HEK293 (cell line): ENCODE results near the gene ARG1.

Source experiments
- CTCF ChIA-PET: fragments of 350-600 bp; formaldehyde crosslinking; extraction: SDS; loops from one replicate; lab custom pipeline; 2021; ENCODE audit warnings: antibody characterized with exemption; lab: Yijun Ruan, JAX
- POLR2A ChIA-PET: fragments of 300-600 bp; formaldehyde crosslinking; extraction: SDS; loops from one replicate; lab custom pipeline; 2020; ENCODE audit warnings: antibody characterized with exemption, inconsistent platforms; lab: Yijun Ruan, JAX
- H3K27ac ChIP-seq: fragments of 200-500 bp; sonication (Bioruptor generic); 2 replicates; pipeline ENCODE4 v1.5.1; 2014; ENCODE audit warnings: low read depth, low read length, control low read depth, inconsistent platforms; ENCODE audit errors: extremely low read depth
- H3K36me3 ChIP-seq, 2 experiments: fragments of 200-500 bp in 1 of 2; sonication (Bioruptor generic) in 1 of 2; 1 replicate in 1 of 2; 2 replicates in 1 of 2; pipeline ENCODE4 v1.5.1; 2014 to 2017; ENCODE audit warnings: inconsistent platforms in 2 of 2, low read length in 2 of 2; ENCODE audit not compliant: control insufficient read depth in 2 of 2, insufficient read depth in 1 of 2
- H3K4me1 ChIP-seq: fragments of 200-500 bp; sonication (Bioruptor generic); 2 replicates; pipeline ENCODE4 v1.5.1; 2014; ENCODE audit warnings: mild to moderate bottlenecking, low read length, inconsistent platforms; ENCODE audit not compliant: control insufficient read depth, insufficient read depth
- H3K4me3 ChIP-seq: 2 replicates; pipeline ENCODE4 v1.5.1; 2011; ENCODE audit warnings: low read depth, mild to moderate bottlenecking, control low read depth, low read length, moderate library complexity
- H3K9me3 ChIP-seq: fragments of 200-500 bp; sonication (Bioruptor generic); 2 replicates; pipeline ENCODE4 v1.5.1; 2014; ENCODE audit warnings: low read depth, low read length, inconsistent platforms; ENCODE audit not compliant: control insufficient read depth, insufficient read depth
- GFI1B ChIP-seq: fragments of 450-650 bp; formaldehyde crosslinking; IDR thresholded peaks from 2 replicates; pipeline ENCODE4 v1.5.1; 2016; ENCODE audit warnings: missing biosample characterization, missing genetic modification characterization
- HOXC10 ChIP-seq: sonication (generic); formaldehyde crosslinking; IDR thresholded peaks from 2 replicates; pipeline ENCODE4 v1.8.1; 2023; ENCODE audit warnings: mild to moderate bottlenecking, missing genetic modification reagents
- SP3 ChIP-seq: fragments of 450-650 bp; formaldehyde crosslinking; IDR thresholded peaks from 2 replicates; pipeline ENCODE4 v1.5.1; 2016; ENCODE audit warnings: missing biosample characterization, missing genetic modification characterization
- TCF7L2 ChIP-seq: IDR thresholded peaks from 2 replicates; pipeline ENCODE4 v1.6.1; 2011; ENCODE audit warnings: low read depth, mild to moderate bottlenecking, inconsistent platforms, low read length, moderate library complexity, borderline replicate concordance
- ZBTB1 ChIP-seq: fragments of 450-650 bp; formaldehyde crosslinking; IDR thresholded peaks from 2 replicates; pipeline ENCODE4 v1.5.1; 2016; ENCODE audit warnings: missing biosample characterization, missing genetic modification characterization
- ZEB2 ChIP-seq: fragments of 450-650 bp; formaldehyde crosslinking; IDR thresholded peaks from 2 replicates; pipeline ENCODE4 v1.5.1; 2016; ENCODE audit warnings: missing biosample characterization, missing genetic modification characterization
- ZFP41 ChIP-seq: fragments of 450-650 bp; formaldehyde crosslinking; IDR thresholded peaks from 2 replicates; pipeline ENCODE4 v1.5.1; 2016; ENCODE audit warnings: missing biosample characterization, missing genetic modification characterization, borderline replicate concordance
- ZFP69B ChIP-seq: fragments of 450-650 bp; formaldehyde crosslinking; IDR thresholded peaks from 2 replicates; pipeline ENCODE4 v1.5.1; 2016; ENCODE audit warnings: missing biosample characterization, missing genetic modification characterization
- ZIC2 ChIP-seq: fragments of 450-650 bp; formaldehyde crosslinking; IDR thresholded peaks from 2 replicates; pipeline ENCODE4 v1.5.1; 2016; ENCODE audit warnings: missing biosample characterization, missing genetic modification characterization
- ZNF133 ChIP-seq: fragments of 450-650 bp; formaldehyde crosslinking; IDR thresholded peaks from 2 replicates; pipeline ENCODE4 v1.5.1; 2016; ENCODE audit warnings: missing biosample characterization, missing genetic modification characterization
- ZNF138 ChIP-seq: fragments of 450-650 bp; formaldehyde crosslinking; IDR thresholded peaks from 2 replicates; pipeline ENCODE4 v1.5.1; 2016; ENCODE audit warnings: missing biosample characterization, missing genetic modification characterization, borderline replicate concordance
- ZNF404 ChIP-seq: fragments of 450-650 bp; formaldehyde crosslinking; IDR thresholded peaks from 2 replicates; pipeline ENCODE4 v1.5.1; 2017; ENCODE audit warnings: missing biosample characterization, missing genetic modification characterization
- ZNF529 ChIP-seq: fragments of 450-650 bp; formaldehyde crosslinking; IDR thresholded peaks from 2 replicates; pipeline ENCODE4 v1.5.1; 2017; ENCODE audit warnings: missing genetic modification characterization, missing biosample characterization; ENCODE audit not compliant: insufficient replicate concordance
- ZNF560 ChIP-seq: fragments of 450-650 bp; formaldehyde crosslinking; IDR thresholded peaks from 2 replicates; pipeline ENCODE4 v1.5.1; 2017; ENCODE audit warnings: missing biosample characterization, missing genetic modification characterization, borderline replicate concordance
- ZNF561 ChIP-seq: fragments of 450-650 bp; IDR thresholded peaks from 2 replicates; pipeline ENCODE4 v1.5.1; 2018; ENCODE audit warnings: missing biosample characterization, missing genetic modification characterization, borderline replicate concordance
- ZNF768 ChIP-seq: fragments of 450-650 bp; formaldehyde crosslinking; IDR thresholded peaks from 2 replicates; pipeline ENCODE4 v1.5.1; 2018; ENCODE audit warnings: missing biosample characterization, mild to moderate bottlenecking, missing genetic modification characterization
- TF ChIP-seq, protein P1 (sequence below): fragments of 450-650 bp; formaldehyde crosslinking; IDR thresholded peaks from 2 replicates; pipeline ENCODE4; 2016; ENCODE audit warnings: missing biosample characterization, missing genetic modification characterization
- TF ChIP-seq, protein P2 (sequence below): fragments of 450-650 bp; formaldehyde crosslinking; IDR thresholded peaks from 2 replicates; pipeline ENCODE4 v1.5.1; 2016; ENCODE audit warnings: missing biosample characterization, missing genetic modification characterization
- TF ChIP-seq, protein P3 (sequence below): fragments of 450-650 bp; formaldehyde crosslinking; IDR thresholded peaks from 2 replicates; pipeline ENCODE4 v1.5.1; 2016; ENCODE audit warnings: missing biosample characterization, missing genetic modification characterization
- TF ChIP-seq, protein P4 (sequence below): fragments of 450-650 bp; formaldehyde crosslinking; IDR thresholded peaks from 2 replicates; pipeline ENCODE4 v1.5.1; 2017; ENCODE audit warnings: missing biosample characterization, missing genetic modification characterization
- TF ChIP-seq, protein P5 (sequence below): fragments of 450-650 bp; formaldehyde crosslinking; IDR thresholded peaks from 2 replicates; pipeline ENCODE4 v1.5.1; 2017; ENCODE audit warnings: missing biosample characterization, missing genetic modification characterization
- TF ChIP-seq, protein P6 (sequence below): fragments of 450-650 bp; formaldehyde crosslinking; IDR thresholded peaks from 2 replicates; pipeline ENCODE4 v1.5.1; 2016; ENCODE audit warnings: missing biosample characterization, missing genetic modification characterization, borderline replicate concordance

ARG1 gene

DNA sequence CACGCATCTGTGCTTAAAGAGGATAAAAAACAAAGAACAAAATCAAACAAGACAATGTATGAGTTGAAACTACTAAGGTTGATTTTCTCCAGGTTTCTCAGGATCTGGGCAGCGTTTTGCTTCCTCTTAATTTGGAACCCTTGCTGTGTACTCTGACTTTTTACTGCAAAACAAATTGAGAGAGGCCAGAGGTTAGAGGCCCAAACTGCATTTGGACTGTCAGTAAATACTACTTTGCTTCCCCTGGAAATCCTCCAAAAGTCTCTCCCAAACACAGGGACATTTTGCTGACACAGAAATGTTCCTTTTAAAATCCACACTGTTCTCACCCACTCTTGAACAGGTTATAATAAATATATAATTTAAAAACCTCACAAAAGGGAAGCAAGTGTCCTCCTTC, 1.1 kb downstream of the ARG1 start (continued):
- no peak for TF ChIP-seq ZFP41 (tag by site-specific recombination)
- TF ChIP-seq, protein P1, sequence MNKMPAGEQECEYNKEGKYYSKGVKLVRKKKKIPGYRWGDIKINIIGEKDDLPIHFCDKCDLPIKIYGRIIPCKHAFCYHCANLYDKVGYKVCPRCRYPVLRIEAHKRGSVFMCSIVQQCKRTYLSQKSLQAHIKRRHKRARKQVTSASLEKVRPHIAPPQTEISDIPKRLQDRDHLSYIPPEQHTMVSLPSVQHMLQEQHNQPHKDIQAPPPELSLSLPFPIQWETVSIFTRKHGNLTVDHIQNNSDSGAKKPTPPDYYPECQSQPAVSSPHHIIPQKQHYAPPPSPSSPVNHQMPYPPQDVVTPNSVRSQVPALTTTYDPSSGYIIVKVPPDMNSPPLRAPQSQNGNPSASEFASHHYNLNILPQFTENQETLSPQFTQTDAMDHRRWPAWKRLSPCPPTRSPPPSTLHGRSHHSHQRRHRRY: no peak
- no peak for TF ChIP-seq TCF7L2
- TF ChIP-seq ZNF560: no peak
- TF ChIP-seq ZIC2: no peak

DNA sequence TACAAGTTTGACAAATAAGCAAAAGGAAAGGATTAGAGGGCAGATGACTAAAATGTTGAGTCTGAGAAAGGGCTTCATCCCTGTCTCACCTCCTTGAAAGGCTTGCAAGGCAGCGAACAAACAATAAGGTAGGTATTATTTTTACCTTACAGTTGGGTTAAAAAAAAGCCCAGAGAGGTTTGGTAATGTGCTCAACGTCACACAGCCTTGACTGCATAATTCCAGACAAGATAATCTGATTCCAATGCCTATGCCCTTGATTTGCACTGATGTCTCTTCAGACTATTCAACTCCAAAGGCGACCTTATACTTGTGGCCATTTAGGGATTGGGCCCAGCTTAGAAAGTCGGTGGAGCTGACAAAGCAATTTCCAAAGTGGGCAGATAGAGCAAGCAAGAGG, 1.7 kb downstream of the ARG1 start:
- POLR2A ChIA-PET: no interaction called here
- CTCF ChIA-PET: no interaction called here
- H3K4me3 ChIP-seq: no peak overlapping the region

DNA sequence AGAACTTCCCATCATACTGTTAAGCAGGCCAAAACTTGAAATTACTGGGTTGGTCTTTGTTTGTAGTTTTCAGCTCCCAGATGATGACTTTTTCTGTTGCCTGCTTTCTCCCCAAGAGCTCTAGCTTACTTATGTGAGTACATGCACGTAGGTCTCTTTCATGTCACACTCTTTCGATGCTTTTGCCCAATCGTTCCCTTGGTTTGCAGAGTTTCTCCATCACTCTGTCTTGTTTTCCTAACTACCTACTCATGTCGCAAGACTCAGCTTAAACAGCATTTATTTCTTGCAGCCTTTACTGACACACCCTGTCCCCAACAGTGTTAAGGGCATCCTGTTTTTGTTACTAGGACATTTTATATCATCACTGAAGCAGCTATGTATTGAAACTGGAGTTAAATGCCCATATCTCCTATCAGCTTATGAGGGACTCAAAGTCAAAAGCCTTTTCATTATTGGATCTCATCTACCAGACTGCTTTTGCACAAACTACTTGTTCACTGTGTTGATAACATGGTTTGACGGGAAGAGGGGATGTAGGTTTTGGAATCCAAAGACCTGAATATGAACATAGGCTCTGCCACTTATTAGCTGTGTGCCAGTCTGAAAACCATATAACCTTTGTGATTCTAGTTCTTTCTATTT, 2.9 kb downstream of the ARG1 start:
- CTCF ChIA-PET: interaction anchor here (0.6 kb wide), 1 partner anchor 705 kb away, joined by 3 read pairs; no protein-coding TSS in a partner anchor
- POLR2A ChIA-PET: no interaction called here
- Histone ChIP-seq H3K9me3 (no peaks in the 10 kb centered on the region), H3K4me3 (no peak overlapping the region), H3K36me3 (peaks cover 14 to 60% of the 10 kb centered on the region in 2 experiments; a peak in 2 of 3 replicates)
- TF ChIP-seq ZNF138 (tag by site-specific recombination): no peak
- no peak for TF ChIP-seq ZEB2 (tag by site-specific recombination)
- no peak for TF ChIP-seq ZFP69B
- TF ChIP-seq, protein P2, sequence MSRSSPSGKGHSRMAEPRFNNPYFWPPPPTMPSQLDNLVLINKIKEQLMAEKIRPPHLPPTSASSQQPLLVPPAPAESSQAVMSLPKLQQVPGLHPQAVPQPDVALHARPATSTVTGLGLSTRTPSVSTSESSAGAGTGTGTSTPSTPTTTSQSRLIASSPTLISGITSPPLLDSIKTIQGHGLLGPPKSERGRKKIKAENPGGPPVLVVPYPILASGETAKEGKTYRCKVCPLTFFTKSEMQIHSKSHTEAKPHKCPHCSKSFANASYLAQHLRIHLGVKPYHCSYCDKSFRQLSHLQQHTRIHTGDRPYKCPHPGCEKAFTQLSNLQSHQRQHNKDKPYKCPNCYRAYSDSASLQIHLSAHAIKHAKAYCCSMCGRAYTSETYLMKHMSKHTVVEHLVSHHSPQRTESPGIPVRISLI (tag by site-specific recombination): no peak
- no peak for TF ChIP-seq ZBTB1 (tag by site-specific recombination)
- TF ChIP-seq, protein P3, sequence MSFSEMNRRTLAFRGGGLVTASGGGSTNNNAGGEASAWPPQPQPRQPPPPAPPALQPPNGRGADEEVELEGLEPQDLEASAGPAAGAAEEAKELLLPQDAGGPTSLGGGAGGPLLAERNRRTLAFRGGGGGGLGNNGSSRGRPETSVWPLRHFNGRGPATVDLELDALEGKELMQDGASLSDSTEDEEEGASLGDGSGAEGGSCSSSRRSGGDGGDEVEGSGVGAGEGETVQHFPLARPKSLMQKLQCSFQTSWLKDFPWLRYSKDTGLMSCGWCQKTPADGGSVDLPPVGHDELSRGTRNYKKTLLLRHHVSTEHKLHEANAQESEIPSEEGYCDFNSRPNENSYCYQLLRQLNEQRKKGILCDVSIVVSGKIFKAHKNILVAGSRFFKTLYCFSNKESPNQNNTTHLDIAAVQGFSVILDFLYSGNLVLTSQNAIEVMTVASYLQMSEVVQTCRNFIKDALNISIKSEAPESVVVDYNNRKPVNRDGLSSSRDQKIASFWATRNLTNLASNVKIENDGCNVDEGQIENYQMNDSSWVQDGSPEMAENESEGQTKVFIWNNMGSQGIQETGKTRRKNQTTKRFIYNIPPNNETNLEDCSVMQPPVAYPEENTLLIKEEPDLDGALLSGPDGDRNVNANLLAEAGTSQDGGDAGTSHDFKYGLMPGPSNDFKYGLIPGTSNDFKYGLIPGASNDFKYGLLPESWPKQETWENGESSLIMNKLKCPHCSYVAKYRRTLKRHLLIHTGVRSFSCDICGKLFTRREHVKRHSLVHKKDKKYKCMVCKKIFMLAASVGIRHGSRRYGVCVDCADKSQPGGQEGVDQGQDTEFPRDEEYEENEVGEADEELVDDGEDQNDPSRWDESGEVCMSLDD (tag by site-specific recombination): no peak
- TF ChIP-seq, protein P4, sequence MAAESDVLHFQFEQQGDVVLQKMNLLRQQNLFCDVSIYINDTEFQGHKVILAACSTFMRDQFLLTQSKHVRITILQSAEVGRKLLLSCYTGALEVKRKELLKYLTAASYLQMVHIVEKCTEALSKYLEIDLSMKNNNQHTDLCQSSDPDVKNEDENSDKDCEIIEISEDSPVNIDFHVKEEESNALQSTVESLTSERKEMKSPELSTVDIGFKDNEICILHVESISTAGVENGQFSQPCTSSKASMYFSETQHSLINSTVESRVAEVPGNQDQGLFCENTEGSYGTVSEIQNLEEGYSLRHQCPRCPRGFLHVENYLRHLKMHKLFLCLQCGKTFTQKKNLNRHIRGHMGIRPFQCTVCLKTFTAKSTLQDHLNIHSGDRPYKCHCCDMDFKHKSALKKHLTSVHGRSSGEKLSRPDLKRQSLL (tag by site-specific recombination): no peak
- no peak for TF ChIP-seq ZNF133
- TF ChIP-seq GFI1B (tag by site-specific recombination): no peak
- TF ChIP-seq, protein P5, sequence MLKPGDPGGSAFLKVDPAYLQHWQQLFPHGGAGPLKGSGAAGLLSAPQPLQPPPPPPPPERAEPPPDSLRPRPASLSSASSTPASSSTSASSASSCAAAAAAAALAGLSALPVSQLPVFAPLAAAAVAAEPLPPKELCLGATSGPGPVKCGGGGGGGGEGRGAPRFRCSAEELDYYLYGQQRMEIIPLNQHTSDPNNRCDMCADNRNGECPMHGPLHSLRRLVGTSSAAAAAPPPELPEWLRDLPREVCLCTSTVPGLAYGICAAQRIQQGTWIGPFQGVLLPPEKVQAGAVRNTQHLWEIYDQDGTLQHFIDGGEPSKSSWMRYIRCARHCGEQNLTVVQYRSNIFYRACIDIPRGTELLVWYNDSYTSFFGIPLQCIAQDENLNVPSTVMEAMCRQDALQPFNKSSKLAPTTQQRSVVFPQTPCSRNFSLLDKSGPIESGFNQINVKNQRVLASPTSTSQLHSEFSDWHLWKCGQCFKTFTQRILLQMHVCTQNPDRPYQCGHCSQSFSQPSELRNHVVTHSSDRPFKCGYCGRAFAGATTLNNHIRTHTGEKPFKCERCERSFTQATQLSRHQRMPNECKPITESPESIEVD (tag by site-specific recombination): no peak
- TF ChIP-seq, protein P6, sequence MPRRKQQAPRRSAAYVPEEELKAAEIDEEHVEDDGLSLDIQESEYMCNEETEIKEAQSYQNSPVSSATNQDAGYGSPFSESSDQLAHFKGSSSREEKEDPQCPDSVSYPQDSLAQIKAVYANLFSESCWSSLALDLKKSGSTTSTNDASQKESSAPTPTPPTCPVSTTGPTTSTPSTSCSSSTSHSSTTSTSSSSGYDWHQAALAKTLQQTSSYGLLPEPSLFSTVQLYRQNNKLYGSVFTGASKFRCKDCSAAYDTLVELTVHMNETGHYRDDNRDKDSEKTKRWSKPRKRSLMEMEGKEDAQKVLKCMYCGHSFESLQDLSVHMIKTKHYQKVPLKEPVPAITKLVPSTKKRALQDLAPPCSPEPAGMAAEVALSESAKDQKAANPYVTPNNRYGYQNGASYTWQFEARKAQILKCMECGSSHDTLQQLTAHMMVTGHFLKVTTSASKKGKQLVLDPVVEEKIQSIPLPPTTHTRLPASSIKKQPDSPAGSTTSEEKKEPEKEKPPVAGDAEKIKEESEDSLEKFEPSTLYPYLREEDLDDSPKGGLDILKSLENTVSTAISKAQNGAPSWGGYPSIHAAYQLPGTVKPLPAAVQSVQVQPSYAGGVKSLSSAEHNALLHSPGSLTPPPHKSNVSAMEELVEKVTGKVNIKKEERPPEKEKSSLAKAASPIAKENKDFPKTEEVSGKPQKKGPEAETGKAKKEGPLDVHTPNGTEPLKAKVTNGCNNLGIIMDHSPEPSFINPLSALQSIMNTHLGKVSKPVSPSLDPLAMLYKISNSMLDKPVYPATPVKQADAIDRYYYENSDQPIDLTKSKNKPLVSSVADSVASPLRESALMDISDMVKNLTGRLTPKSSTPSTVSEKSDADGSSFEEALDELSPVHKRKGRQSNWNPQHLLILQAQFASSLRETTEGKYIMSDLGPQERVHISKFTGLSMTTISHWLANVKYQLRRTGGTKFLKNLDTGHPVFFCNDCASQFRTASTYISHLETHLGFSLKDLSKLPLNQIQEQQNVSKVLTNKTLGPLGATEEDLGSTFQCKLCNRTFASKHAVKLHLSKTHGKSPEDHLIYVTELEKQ (tag by site-specific recombination): no peak
- no peak for TF ChIP-seq ZNF529 (tag by site-specific recombination)
- TF ChIP-seq ZNF404 (tag by site-specific recombination): no peak
- no peak for TF ChIP-seq HOXC10
- TF ChIP-seq, all 188 proteins: peak for 0
- Histone ChIP-seq H3K27ac (no peak overlapping the region), H3K4me1 (0 out of 2 replicates have a peak, but pooled peaks cover 5% of the 10 kb centered on the region)

More for the DNA sequence above, 1.7 kb downstream of the ARG1 start:
- peaks cover 13 to 49% of the 10 kb centered on the region in 2 experiments; a peak in 2 of 3 replicates for H3K36me3 ChIP-seq
- no peaks in the 10 kb centered on the region for H3K9me3 ChIP-seq
- 0 out of 2 replicates have a peak, but pooled peaks cover 5% of the 10 kb centered on the region for H3K4me1 ChIP-seq
- peak; percentile 48; the same call in 1 of the 2 replicates for TF ChIP-seq ZNF768 (tag by site-specific recombination)
- TF ChIP-seq SP3: no peak
- TF ChIP-seq ZNF561 (tag by site-specific recombination): no peak
- no peak overlapping the region for H3K27ac ChIP-seq
